Mucosa of descending colon (tissue), 3 donors: ENCODE data around the gene TUBG1. TPM values are rescaled to one million over a fixed set of nuclear protein-coding genes. Genes with fewer than 3 reads are reported as not detected.

ENCODE experiments used
- ATAC-seq: fragments of 200-7000 bp; cut with Tn5 transposase; one replicate; pipeline ENCODE4 v1.9.1; 2020; ENCODE audit warnings: mild to moderate bottlenecking, moderate library complexity
- DNase-seq, 3 donors: peaks; one replicate each; pipeline ENCODE4 v3.0.0-alpha.2; 2020
- H3K36me3 ChIP-seq: fragments of 200-600 bp; one replicate; pipeline ENCODE4 v1.8.0; 2021; ENCODE audit warnings: low read depth, mild to moderate bottlenecking
- H3K4me1 ChIP-seq: fragments of 200-600 bp; one replicate; pipeline ENCODE4 v1.8.0; 2021; ENCODE audit warnings: low read depth, mild to moderate bottlenecking
- H3K4me3 ChIP-seq: fragments of 200-600 bp; one replicate; pipeline ENCODE4 v1.8.0; 2021; ENCODE audit warnings: mild to moderate bottlenecking
- H3K9me3 ChIP-seq: fragments of 200-600 bp; one replicate; pipeline ENCODE4 v1.8.0; 2021; ENCODE audit warnings: mild to moderate bottlenecking
- intact Hi-C, 2 donors: fragments of 100-400 bp; cut with DNase I in 1 of 2; cut with micrococcal nuclease in 1 of 2; formaldehyde crosslinking; loops; one replicate each; pipeline versions ENCODE4 v1.11.0 to v1.11.1; 2022; cut with DNase I, micrococcal nuclease
- total RNA-seq, 3 donors: library from RNA; stranded (reverse); fragmentation: NEBNext Ultra II Directional in 2 of 3; extraction: Animal tissue kit (Norgen Biotek cat#: 25700) in 2 of 3; gene quantifications; one replicate each; pipeline versions ENCODE4 v1.2.1 to v1.2.4, GENCODE V29; 2021 to 2023
- TF ChIP-seq, protein P1 (sequence below): fragments of 200-600 bp; IDR thresholded peaks from one replicate; pipeline ENCODE4 v1.8.0; 2022; ENCODE audit warnings: antibody characterized with exemption, mild to moderate bottlenecking
- donor health status: DM: no; HTN: no; CAD: no; lungs with moderate emphysema.
- donor health status: DM: no; HTN: no; CAD: no.
- donor health status: DM: no; HTN: yes; CAD: no.

TUBG1 gene
- total RNA-seq, 3 donors from 2014 or later: 17.2 to 42.6 (median 40.9) TPM

DNA sequence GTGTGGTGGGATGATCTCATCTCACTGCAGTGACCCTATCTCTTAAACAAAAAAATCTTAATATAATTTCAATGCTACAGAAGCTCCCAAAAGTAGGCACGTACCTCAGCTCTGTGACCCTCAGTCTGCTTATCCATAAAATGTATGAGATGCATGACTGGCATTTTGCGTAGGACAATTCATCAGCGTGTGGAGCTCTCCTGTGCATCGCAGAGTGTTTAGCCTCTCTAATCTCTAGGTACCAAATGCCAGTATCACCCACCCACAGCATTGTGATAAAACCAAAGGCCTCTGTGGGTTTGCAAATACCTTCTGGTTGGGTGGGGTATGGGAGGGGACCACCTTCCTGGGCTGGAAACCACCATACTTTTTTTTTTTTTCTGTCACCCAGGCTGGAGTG lies 30.6 kb downstream of the TUBG1 start:
- intact Hi-C loops: no loop called here
- Histone ChIP-seq H3K9me3 (no peaks in the 10 kb centered on the region), H3K36me3 (no peaks in the 10 kb centered on the region), H3K4me3 (no peak overlapping the region), H3K4me1 (no peaks in the 10 kb centered on the region)
- ATAC-seq (no peak), DNase-seq (no peak)
- TF ChIP-seq, protein P1, sequence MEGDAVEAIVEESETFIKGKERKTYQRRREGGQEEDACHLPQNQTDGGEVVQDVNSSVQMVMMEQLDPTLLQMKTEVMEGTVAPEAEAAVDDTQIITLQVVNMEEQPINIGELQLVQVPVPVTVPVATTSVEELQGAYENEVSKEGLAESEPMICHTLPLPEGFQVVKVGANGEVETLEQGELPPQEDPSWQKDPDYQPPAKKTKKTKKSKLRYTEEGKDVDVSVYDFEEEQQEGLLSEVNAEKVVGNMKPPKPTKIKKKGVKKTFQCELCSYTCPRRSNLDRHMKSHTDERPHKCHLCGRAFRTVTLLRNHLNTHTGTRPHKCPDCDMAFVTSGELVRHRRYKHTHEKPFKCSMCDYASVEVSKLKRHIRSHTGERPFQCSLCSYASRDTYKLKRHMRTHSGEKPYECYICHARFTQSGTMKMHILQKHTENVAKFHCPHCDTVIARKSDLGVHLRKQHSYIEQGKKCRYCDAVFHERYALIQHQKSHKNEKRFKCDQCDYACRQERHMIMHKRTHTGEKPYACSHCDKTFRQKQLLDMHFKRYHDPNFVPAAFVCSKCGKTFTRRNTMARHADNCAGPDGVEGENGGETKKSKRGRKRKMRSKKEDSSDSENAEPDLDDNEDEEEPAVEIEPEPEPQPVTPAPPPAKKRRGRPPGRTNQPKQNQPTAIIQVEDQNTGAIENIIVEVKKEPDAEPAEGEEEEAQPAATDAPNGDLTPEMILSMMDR: no peak

DNA sequence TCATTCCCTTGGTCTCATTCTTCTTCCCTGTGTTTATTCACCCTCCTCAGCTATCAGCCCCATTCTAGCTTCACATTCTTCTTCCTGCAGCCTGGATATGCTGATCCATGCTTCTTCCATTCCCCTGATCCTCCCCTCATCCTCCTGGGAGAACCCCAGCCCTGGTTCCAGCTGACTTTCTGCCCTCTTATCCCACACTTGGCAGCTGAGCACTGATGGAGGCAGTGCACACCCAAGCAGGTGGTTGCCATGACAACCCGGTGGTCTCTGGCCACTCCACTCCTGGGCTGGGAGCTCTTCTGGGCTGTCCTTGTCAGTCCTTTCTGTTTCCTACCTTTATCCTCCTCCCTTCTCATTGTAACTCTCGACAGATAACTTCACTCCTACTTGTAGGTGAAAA lies 32.9 kb downstream of the TUBG1 start:
- intact Hi-C loops: no loop called here
- H3K4me3 ChIP-seq: no peak overlapping the region
- no peaks in the 10 kb centered on the region for H3K9me3 ChIP-seq
- TF ChIP-seq, protein P1: no peak
- no peaks in the 10 kb centered on the region for H3K36me3 ChIP-seq
- H3K4me1 ChIP-seq: no peaks in the 10 kb centered on the region
- ATAC-seq: no peak
- DNase-seq: no peak

DNA sequence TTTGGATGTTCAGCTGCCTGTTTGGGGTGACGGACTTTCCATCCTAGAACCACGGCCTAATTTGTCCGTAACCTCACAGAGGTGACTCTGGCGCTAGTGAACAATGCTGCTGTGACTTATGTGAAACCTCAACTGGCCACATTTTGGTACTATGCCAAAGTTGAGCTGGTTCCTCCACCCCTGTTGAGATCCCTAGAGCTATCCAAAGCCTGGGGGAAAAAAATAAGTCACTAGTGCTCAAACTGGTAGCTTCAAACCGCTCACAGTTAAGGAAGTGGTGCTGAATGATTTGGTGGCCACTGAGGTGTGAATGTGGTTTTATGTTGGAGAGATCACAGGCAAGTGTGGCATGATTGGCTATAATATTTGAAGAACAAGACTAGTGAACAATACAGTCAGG lies 38.3 kb downstream of the TUBG1 start:
- intact Hi-C loops: no loop called here
- H3K4me1 ChIP-seq: no peaks in the 10 kb centered on the region
- no peak overlapping the region for H3K4me3 ChIP-seq
- no peak for DNase-seq
- ATAC-seq: no peak
- TF ChIP-seq, protein P1: no peak
- no peaks in the 10 kb centered on the region for H3K9me3 ChIP-seq
- no peaks in the 10 kb centered on the region for H3K36me3 ChIP-seq

DNA sequence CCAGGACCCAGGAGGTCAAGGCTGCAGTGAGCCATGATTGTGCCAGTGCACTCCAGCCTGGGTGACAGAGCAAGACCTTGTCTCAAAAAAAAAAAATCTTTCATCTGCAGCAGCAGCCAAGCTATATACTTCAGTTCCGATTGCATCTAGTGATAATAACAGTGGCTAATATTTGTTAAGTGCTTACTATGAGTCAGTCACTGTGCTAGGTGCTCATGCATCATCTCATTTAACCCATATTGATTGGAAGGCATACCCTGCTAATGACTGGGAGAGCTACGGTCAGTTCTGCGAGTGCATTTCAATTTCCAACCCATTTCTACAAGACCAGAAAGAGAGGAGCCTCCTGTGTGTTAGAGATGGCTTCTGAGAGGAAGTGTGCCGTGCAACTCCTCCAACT lies 41.9 kb downstream of the TUBG1 start:
- ATAC-seq (no peak), DNase-seq (no peak)
- H3K4me1 ChIP-seq: peaks cover 3% of the 10 kb centered on the region
- H3K9me3 ChIP-seq: no peaks in the 10 kb centered on the region
- intact Hi-C loops: no loop called here
- TF ChIP-seq, protein P1: no peak
- H3K4me3 ChIP-seq: no peak overlapping the region
- no peaks in the 10 kb centered on the region for H3K36me3 ChIP-seq

DNA sequence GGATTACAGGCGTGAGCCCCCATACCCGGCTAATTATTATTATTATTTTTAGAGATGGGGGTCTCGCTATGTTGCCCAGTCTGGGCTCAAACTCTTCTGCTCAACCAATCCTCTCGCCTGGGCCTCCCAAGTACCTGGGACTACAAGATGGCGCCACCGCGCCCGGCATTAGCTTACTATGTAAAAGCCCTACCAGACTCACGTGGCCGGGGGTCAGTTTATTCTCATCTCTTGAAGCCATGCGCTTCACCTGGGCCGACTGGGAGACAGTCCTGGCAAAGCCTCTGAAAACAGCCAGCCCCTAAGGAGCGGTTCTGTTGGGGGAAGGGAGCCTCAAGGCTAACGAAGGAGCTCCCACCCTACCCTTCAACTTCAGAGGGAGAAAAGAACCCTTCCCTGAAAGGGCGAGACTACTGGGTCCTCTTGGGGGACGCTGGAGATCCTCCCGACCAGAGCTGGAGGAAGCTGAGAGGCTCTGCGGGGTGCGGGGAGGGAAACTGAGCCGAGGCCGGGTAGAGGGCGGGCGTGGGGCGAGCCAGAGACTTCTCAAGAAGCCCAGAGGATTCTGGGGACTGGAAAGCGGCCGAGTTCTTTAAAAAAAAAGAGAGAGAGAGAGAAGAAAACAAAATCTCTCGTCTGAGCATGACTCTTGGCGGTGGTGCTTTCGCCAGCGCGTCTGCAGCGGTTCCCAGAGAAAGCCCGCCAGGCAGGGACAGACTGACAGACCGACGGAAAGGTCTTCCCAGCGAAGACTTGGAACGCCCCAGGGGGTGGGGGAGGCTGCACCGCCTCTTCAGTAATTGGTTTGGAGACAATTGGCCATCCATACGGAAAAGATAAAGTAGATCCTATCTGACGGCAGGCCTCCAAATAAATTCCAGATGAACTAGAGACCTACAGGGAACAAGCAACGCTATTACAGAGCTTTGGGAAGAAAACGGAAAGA lies 44.0 kb downstream of the TUBG1 start:
- TF ChIP-seq, protein P1: no peak
- intact Hi-C loops: no loop called here
- ATAC-seq: peak; percentile 45

More for the DNA sequence above, 44.0 kb downstream of the TUBG1 start:
- no peaks in the 10 kb centered on the region for H3K9me3 ChIP-seq
- DNase-seq: peak; percentile 44 to 69 (median 49)
- no peak overlapping the region for H3K4me3 ChIP-seq
- H3K4me1 ChIP-seq: peaks cover 3% of the 10 kb centered on the region
- H3K36me3 ChIP-seq: no peaks in the 10 kb centered on the region
